NT2/D1 (cell line): ENCODE results near the gene CCDC69.

Source experiments
- DNase-seq: peaks from one replicate; pipeline ENCODE4 v3.0.0-alpha.2; 2011; ENCODE audit warnings: low read depth, low spot score
- H3K27me3 ChIP-seq: 2 replicates; pipeline ENCODE4 v1.6.0; 2011; ENCODE audit warnings: mild to moderate bottlenecking; ENCODE audit not compliant: insufficient read length, insufficient read depth
- H3K36me3 ChIP-seq: 2 replicates; pipeline ENCODE4 v1.6.1; 2011; ENCODE audit warnings: mild to moderate bottlenecking, low read length, mixed read lengths; ENCODE audit not compliant: insufficient read depth, insufficient read length
- H3K4me1 ChIP-seq: 2 replicates; pipeline ENCODE4 v1.5.1; 2011; ENCODE audit not compliant: insufficient read depth, insufficient read length
- H3K4me3 ChIP-seq: 2 replicates; pipeline ENCODE4 v1.5.1; 2011; ENCODE audit warnings: low read depth; ENCODE audit not compliant: insufficient read length
- H3K9ac ChIP-seq: 2 replicates; pipeline ENCODE4 v1.6.0; 2011; ENCODE audit warnings: low read depth; ENCODE audit not compliant: insufficient read length
- H3K9me3 ChIP-seq: 2 replicates; pipeline ENCODE4 v1.5.1; 2011; ENCODE audit warnings: mild to moderate bottlenecking, low read length; ENCODE audit not compliant: insufficient read depth
- SUZ12 ChIP-seq: IDR thresholded peaks from 2 replicates; pipeline ENCODE4 v1.6.1; 2011; ENCODE audit not compliant: insufficient read length, insufficient read depth; ENCODE audit errors: extremely low read depth
- YY1 ChIP-seq: IDR thresholded peaks from 2 replicates; pipeline ENCODE4 v1.6.1; 2011; ENCODE audit not compliant: insufficient read length, insufficient read depth
- ZNF274 ChIP-seq: IDR thresholded peaks from 2 replicates; pipeline ENCODE4 v1.6.1; 2011; ENCODE audit warnings: mild to moderate bottlenecking, low read depth, low read length

CCDC69 gene

DNA sequence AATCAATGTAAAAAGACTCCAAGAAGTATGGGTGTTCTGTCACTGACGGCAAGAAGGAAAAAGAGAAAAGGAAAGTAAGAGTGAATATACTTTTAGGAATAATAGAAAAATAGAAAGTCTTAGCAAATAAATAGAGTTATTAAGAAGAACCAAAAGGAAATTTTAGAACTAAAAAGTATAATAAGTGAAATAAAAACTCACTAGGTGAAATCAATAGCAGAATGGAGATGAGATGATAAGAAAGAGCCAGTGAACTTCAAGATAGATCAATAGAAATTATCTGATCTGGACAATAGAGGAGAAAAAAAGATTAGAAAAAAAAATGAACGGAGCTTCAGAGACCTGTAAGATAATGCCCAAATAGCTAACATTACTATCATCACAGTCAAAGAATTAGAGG is 34.7 kb downstream of the CCDC69 start:
- no peaks in the 10 kb centered on the region for H3K9me3 ChIP-seq
- no peak overlapping the region for H3K4me3 ChIP-seq
- H3K9ac ChIP-seq: no peak overlapping the region
- H3K27me3 ChIP-seq: no peaks in the 10 kb centered on the region
- no peaks in the 10 kb centered on the region for H3K36me3 ChIP-seq
- TF ChIP-seq ZNF274: no peak
- no peak for TF ChIP-seq YY1
- TF ChIP-seq SUZ12: no peak
- DNase-seq: no peak
- no peaks in the 10 kb centered on the region for H3K4me1 ChIP-seq

DNA sequence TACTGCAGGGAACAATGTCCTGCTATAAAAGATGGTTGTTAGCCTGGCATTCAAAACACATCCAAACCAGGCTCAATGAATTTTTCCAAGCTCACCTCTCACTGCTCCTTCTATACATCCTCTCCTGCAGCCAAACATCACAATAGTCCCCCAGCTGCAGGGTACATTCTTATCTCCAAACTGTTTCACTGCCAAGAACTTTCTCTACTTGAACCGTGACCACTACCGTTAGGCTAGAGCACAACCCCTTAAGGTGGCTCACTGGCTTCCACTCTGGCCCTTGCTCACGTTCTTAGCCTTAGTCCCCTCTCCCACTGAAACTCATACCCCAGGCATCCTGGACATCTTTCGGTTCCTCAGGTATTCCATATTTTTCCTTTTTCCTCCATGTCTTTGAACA is 37.4 kb downstream of the CCDC69 start:
- DNase-seq: no peak
- Histone ChIP-seq H3K36me3 (no peaks in the 10 kb centered on the region), H3K4me3 (no peak overlapping the region), H3K4me1 (no peaks in the 10 kb centered on the region), H3K9me3 (no peaks in the 10 kb centered on the region), H3K27me3 (no peaks in the 10 kb centered on the region), H3K9ac (no peak overlapping the region)
- TF ChIP-seq YY1: no peak
- TF ChIP-seq ZNF274: no peak
- TF ChIP-seq SUZ12: no peak

DNA sequence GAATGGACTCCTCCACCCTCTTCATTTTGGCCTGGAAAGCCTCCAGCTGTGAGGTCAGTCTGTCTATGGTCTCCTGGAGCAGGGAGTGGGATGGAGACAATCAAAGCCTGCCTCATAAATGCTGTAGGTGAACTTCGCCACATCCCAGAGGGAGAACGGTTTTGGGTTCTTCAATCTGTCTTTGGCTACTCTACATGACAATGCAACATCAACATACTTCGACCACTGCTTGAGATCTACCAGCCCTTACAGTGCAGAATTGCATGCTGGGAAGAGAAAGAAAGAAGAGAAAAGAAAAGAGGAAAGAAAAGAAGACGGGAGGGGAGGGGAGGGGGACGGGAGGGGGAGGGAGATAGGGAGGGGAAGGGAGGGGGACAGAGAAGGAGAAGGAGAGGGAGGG is 37.8 kb downstream of the CCDC69 start:
- no peaks in the 10 kb centered on the region for H3K9me3 ChIP-seq
- DNase-seq: no peak
- TF ChIP-seq SUZ12 (no peak), YY1 (no peak)
- H3K4me3 ChIP-seq: no peak overlapping the region
- H3K27me3 ChIP-seq: no peaks in the 10 kb centered on the region
- no peaks in the 10 kb centered on the region for H3K4me1 ChIP-seq
- no peaks in the 10 kb centered on the region for H3K36me3 ChIP-seq
- H3K9ac ChIP-seq: no peak overlapping the region

DNA sequence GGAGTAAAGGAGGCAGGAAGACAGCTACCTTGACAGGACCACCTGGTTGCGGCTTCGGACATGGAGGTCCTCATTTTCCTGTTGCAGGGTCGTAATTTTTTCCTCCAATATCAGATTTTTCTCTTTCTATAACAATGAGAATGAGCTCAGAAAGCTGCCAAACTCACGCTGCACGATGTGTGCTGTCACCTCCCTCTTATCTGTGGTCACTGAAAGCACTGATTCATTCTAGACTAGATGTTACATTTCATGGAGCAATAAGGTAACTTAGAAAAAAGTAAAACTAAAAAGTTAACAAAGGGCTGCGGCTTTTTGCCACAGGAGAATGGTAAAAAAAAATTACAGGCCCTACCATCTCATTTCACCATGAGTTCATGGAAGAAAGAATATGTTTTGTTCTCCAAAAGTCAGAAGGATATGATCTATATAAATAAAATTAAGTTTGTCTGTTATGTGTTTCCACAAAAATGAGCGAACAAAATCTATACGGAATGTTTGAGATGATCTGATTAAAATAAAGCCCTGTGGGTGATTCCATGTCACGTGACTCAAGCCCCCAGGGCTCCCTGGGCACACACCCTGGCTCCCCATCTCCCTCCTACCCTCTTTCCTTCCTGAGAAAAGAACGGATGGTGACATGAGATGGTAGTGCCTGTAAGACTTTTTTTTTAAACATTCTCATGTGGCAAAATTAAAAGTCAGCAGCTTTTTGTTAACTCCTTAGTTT is 39.4 kb downstream of the CCDC69 start:
- H3K27me3 ChIP-seq: no peaks in the 10 kb centered on the region
- H3K9me3 ChIP-seq: no peaks in the 10 kb centered on the region
- no peak overlapping the region for H3K9ac ChIP-seq
- H3K4me1 ChIP-seq: no peaks in the 10 kb centered on the region
- TF ChIP-seq ZNF274: no peak
- no peak for TF ChIP-seq SUZ12
- no peak for TF ChIP-seq YY1
- DNase-seq: no peak
- H3K4me3 ChIP-seq: no peak overlapping the region
- H3K36me3 ChIP-seq: no peaks in the 10 kb centered on the region

DNA sequence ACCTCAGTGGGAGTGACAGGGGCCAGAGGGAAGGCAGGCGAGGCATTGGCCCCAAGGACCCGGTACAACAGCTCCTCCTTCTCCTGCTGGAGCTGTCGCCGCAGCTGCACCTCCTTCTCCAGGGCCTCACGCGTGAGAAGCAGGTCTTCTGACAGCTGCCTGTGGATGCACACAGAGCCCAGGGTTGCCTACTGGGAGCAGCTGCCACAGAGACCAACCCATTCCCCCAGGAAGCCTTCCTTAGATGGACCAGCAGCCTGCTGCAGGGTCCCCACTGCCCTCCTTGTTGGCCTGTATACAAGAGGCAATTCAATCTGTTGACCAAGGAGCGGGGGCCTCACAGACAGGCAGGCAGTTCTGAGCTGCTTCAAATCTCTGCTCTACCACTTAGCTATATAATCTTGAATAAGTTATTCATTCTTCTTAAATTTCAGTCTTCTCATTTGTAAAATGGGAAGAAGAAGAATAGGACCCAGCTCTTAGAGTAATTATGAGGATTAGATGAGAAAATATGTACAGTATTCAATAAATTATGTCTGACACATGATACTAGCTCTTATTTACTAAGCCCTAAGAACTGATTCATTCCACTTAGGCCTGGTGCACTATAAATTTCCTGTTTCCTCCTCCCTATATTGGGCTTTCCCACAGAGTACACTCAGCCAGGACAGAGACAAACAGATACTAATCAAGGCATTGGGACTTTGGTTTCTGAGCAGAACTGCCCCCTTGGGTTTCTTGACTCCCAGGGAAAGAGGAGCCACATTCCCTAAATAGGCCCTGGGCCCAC is 40.2 kb downstream of the CCDC69 start:
- H3K4me3 ChIP-seq: no peak overlapping the region
- no peaks in the 10 kb centered on the region for H3K9me3 ChIP-seq
- no peak for DNase-seq
- no peak overlapping the region for H3K9ac ChIP-seq
- TF ChIP-seq ZNF274 (no peak), SUZ12 (no peak), YY1 (no peak)
- H3K4me1 ChIP-seq: no peaks in the 10 kb centered on the region
- H3K36me3 ChIP-seq: no peaks in the 10 kb centered on the region
- no peaks in the 10 kb centered on the region for H3K27me3 ChIP-seq

DNA sequence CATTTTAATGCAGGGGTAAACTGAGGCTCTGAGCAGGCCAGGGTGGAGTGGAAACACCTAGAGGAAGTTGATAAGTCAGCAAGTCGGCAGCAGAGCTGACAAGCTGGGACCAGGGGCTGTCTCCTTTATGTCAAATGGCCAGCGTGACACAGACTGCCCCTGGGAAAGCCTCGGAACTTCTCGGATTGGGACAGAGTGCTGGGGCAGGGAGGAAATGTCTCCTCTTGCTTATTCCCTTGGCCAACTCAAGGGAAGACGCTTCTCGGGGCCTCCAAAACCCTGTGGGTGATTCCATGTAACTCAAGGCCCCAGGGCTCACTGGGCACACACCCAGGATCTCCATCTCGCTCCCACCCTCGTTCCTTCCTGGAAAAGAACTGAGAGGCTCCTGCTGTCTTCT is 40.9 kb downstream of the CCDC69 start:
- Histone ChIP-seq H3K4me3 (no peak overlapping the region), H3K9me3 (no peaks in the 10 kb centered on the region), H3K9ac (no peak overlapping the region), H3K36me3 (no peaks in the 10 kb centered on the region), H3K4me1 (no peaks in the 10 kb centered on the region), H3K27me3 (no peaks in the 10 kb centered on the region)
- TF ChIP-seq ZNF274 (no peak), YY1 (no peak), SUZ12 (no peak)
- no peak for DNase-seq

DNA sequence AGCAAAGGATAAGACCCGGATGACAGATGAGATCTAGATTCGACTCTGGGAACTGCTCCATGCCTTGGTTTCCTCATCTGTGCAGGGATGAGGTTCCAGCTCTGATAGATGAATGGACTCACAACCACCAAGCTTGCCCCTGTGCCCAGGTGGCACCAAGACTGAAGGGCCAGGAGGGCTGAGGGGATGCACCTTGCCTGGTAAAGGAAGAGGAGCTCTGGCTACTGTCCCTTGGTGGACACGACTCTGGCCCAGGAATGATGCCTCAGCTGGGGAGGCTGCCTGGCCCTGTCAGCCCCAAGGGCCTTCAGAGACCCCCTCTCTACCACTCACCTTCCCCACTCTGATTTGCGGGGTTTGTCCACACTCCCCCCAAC is 41.4 kb downstream of the CCDC69 start:
- DNase-seq: no peak
- no peaks in the 10 kb centered on the region for H3K36me3 ChIP-seq
- H3K4me1 ChIP-seq: no peaks in the 10 kb centered on the region
- H3K4me3 ChIP-seq: no peak overlapping the region
- TF ChIP-seq YY1 (no peak), ZNF274 (no peak), SUZ12 (no peak)
- H3K9me3 ChIP-seq: no peaks in the 10 kb centered on the region
- H3K9ac ChIP-seq: no peak overlapping the region
- no peaks in the 10 kb centered on the region for H3K27me3 ChIP-seq
